ENCODE results near the gene PHACTR2. TPM values are rescaled to one million over a fixed set of nuclear protein-coding genes. Genes with fewer than 3 reads are reported as not detected.

The PHACTR2 gene
- total and polyA plus RNA-seq, 4 donors = 4.0 to 23.8 (median 15.0) TPM

DNA sequence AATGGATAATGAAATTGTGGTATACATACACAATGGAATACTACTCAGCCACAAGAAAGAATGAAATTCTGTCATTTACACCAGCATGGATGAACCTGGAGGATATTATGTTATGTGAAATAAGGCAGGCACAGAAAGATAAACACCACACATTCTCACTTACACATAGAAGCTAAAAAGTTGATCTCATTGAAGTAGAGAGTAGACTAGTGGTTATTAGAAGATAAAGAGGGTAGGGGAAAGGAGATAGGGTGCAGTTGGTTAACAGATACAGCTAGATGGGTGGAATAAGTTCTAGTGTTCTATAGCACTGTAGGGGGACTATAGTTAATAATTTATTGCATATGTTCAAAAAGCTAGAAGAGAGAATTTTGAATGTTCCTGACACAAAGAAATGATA lies 139.9 kb downstream of the PHACTR2 start:
- no peak for DNase-seq (ENCODE audit: low spot score)
- TF ChIP-seq FOXA1 (IDR thresholded peaks at IDR 0.05) (no peak), HNF4A (conservative IDR thresholded peaks at IDR 0.05) (no peak), HNF4G (IDR thresholded peaks at IDR 0.05) (no peak), RAD21 (IDR thresholded peaks at IDR 0.05) (no peak), JUND (IDR thresholded peaks at IDR 0.05) (no peak), YY1 (IDR thresholded peaks at IDR 0.05) (no peak), ATF3 (IDR thresholded peaks at IDR 0.05) (no peak), EGR1 (IDR thresholded peaks at IDR 0.05; ENCODE audit: low read depth in 2 of 2) (no peak), TAF1 (conservative IDR thresholded peaks at IDR 0.05) (no peak), GABPA (IDR thresholded peaks at IDR 0.05 in 1 of 2, conservative IDR thresholded peaks at IDR 0.05 in 1 of 2) (no peak), RXRA (IDR thresholded peaks at IDR 0.05) (no peak), FOXA2 (IDR thresholded peaks at IDR 0.05) (no peak), REST (IDR thresholded peaks at IDR 0.05) (no peak), NR2F2 (IDR thresholded peaks at IDR 0.05) (no peak), SP1 (IDR thresholded peaks at IDR 0.05) (no peak)
- TF ChIP-seq, protein P1, sequence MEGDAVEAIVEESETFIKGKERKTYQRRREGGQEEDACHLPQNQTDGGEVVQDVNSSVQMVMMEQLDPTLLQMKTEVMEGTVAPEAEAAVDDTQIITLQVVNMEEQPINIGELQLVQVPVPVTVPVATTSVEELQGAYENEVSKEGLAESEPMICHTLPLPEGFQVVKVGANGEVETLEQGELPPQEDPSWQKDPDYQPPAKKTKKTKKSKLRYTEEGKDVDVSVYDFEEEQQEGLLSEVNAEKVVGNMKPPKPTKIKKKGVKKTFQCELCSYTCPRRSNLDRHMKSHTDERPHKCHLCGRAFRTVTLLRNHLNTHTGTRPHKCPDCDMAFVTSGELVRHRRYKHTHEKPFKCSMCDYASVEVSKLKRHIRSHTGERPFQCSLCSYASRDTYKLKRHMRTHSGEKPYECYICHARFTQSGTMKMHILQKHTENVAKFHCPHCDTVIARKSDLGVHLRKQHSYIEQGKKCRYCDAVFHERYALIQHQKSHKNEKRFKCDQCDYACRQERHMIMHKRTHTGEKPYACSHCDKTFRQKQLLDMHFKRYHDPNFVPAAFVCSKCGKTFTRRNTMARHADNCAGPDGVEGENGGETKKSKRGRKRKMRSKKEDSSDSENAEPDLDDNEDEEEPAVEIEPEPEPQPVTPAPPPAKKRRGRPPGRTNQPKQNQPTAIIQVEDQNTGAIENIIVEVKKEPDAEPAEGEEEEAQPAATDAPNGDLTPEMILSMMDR (IDR thresholded peaks at IDR 0.05; ENCODE audit: low read depth, low read length, missing input control) = no peak
- TF ChIP-seq, protein P2, sequence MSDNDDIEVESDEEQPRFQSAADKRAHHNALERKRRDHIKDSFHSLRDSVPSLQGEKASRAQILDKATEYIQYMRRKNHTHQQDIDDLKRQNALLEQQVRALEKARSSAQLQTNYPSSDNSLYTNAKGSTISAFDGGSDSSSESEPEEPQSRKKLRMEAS (IDR thresholded peaks at IDR 0.05) = no peak
- TF ChIP-seq, protein P3, sequence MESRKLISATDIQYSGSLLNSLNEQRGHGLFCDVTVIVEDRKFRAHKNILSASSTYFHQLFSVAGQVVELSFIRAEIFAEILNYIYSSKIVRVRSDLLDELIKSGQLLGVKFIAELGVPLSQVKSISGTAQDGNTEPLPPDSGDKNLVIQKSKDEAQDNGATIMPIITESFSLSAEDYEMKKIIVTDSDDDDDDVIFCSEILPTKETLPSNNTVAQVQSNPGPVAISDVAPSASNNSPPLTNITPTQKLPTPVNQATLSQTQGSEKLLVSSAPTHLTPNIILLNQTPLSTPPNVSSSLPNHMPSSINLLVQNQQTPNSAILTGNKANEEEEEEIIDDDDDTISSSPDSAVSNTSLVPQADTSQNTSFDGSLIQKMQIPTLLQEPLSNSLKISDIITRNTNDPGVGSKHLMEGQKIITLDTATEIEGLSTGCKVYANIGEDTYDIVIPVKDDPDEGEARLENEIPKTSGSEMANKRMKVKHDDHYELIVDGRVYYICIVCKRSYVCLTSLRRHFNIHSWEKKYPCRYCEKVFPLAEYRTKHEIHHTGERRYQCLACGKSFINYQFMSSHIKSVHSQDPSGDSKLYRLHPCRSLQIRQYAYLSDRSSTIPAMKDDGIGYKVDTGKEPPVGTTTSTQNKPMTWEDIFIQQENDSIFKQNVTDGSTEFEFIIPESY (IDR thresholded peaks at IDR 0.05) = no peak
- peaks cover 0 to 2% (median under 1%) of the 10 kb centered on the region in 4 donors for H3K36me3 ChIP-seq (ENCODE audit: control insufficient read depth in 4 of 4, insufficient read depth in 3 of 4, low read depth in 1 of 4, low read length in 3 of 4)
- H3K27me3 ChIP-seq (ENCODE audit: control insufficient read depth in 4 of 4, insufficient read depth in 4 of 4, low read length in 3 of 4) = no peaks in the 10 kb centered on the region
- H3K4me1 ChIP-seq (ENCODE audit: control insufficient read depth in 4 of 4, insufficient read depth in 4 of 4, low read length in 3 of 4) = no peaks in the 10 kb centered on the region
- H3K4me3 ChIP-seq (ENCODE audit: low read depth in 1 of 3, low read length in 3 of 3) = no peak overlapping the region
- H3K9me3 ChIP-seq (ENCODE audit: control insufficient read depth in 4 of 4, low read length in 3 of 4) = no peaks in the 10 kb centered on the region
- no peak overlapping the region for H3K9ac ChIP-seq (ENCODE audit: low read depth in 1 of 2, low read length in 2 of 2)
- H3K27ac ChIP-seq (ENCODE audit: low read depth in 1 of 2, low read length in 2 of 2) = no peak overlapping the region
